NCI-H187 (cell line): ENCODE results near the gene AAMP.
"Not testable (repeated sequence)": the region's sequence is repeated elsewhere in the genome, so short reads cannot be mapped to it uniquely, and the experiment has no call there.

Experiments used
- DNase-seq, 2 experiments: peaks; one replicate each; lab custom pipeline; 2025; lab: John Stamatoyannopoulos, UW

Gene AAMP

GRCh38 chr2:218274586-218274985 is 4.6 kb upstream of the AAMP start:
- DNase-seq = no peak

GRCh38 chr2:218273908-218274249 is 3.9 kb upstream of the AAMP start:
- no peak for DNase-seq

- not testable (repeated sequence) for DNase-seq
Measured at GRCh38 chr2:218273214-218273907, 3.4 kb upstream of the AAMP start.

- DNase-seq = peak; percentile 27 to 45
Measured at GRCh38 chr2:218272531-218273212, 2.7 kb upstream of the AAMP start.

GRCh38 chr2:218271865-218272530 is 2.1 kb upstream of the AAMP start:
- no peak for DNase-seq

GRCh38 chr2:218271487-218271797 is 1.5 kb upstream of the AAMP start:
- no peak for DNase-seq

- DNase-seq = no peak
Measured at GRCh38 chr2:218270721-218271486, 967 bp upstream of the AAMP start.

GRCh38 chr2:218267259-218267658 is 2.7 kb downstream of the AAMP start:
- DNase-seq = no peak

- DNase-seq = no peak
Measured at GRCh38 chr2:218266316-218266979, 3.5 kb downstream of the AAMP start.

GRCh38 chr2:218265626-218266025 is 4.3 kb downstream of the AAMP start:
- DNase-seq = no peak

GRCh38 chr2:218264773-218265561 is 5.0 kb downstream of the AAMP start:
- no peak for DNase-seq

- no peak for DNase-seq
Measured at GRCh38 chr2:218263817-218264641, 5.9 kb downstream of the AAMP start.

GRCh38 chr2:218262631-218263586 is 7.0 kb downstream of the AAMP start:
- no peak for DNase-seq

GRCh38 chr2:218262237-218262600 is 7.7 kb downstream of the AAMP start:
- no peak for DNase-seq

GRCh38 chr2:218261423-218262236 is 8.3 kb downstream of the AAMP start:
- no peak for DNase-seq

- DNase-seq = no peak
Measured at GRCh38 chr2:218260742-218261422, 9.1 kb downstream of the AAMP start, which contains the start of gene GPBAR1. Gene GPBAR1 (plus strand): TSS chr2:218261015. CDS start chr2:218262725, 1,710 bp downstream.

GRCh38 chr2:218260166-218260565 is 9.8 kb downstream of the AAMP start:
- no peak for DNase-seq
